ENCODE measurements around the gene EVA1A. TPM values are rescaled to one million over a fixed set of nuclear protein-coding genes. Genes with fewer than 3 reads are reported as not detected.

EVA1A gene
- total and polyA plus RNA-seq, 2 donors, result 0.63 to 7.1 TPM

DNA sequence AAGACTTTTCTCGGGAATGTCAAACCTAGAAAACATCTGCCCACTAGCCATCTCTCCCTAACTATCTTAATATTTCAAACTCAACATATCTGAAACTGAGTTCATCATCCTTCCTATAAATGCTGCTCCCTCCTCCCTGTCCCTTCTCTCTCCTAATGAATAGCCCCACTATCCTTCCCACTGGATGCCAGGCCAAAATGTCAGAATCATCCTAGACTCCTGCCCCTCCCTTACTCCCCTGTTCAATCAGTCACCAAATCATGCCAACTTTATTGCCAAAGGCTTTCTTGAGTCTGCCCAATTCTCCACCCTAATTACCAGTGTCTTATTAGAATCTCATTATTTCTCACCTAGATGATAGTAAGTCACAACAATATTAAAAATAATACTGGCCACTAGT, 8.5 kb downstream of the EVA1A start:
- 78% methylated on average over 1 of the region's 1 CpG for WGBS
- Histone ChIP-seq H3K36me3 (ENCODE audit: insufficient read depth) (no peaks in the 10 kb centered on the region), H3K27ac (ENCODE audit: low read depth) (no peak overlapping the region), H3K4me1 (ENCODE audit: insufficient read depth) (no peaks in the 10 kb centered on the region), H3K4me3 (ENCODE audit: low read depth, low read length) (no peak overlapping the region)
- no peak for DNase-seq (ENCODE audit: extremely low spot score)

DNA sequence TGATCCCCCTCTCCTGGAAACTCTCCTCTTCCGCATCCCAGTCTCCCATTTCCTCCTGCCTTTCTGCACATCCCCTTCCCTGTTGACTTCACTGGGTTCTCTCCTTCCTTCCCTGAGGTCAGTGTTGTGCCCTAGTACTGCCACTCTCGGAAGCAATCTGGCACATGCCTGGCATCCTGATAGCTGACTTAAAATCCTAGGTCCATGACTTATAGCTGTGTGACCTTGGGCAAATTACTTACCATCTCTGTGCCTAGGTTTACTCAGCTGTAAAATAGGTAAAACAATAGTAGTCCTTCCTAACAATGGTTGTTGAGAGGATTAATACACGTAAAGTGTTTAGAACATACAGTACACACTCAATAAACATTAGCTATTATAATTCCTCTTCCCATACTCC, 9.3 kb downstream of the EVA1A start:
- Histone ChIP-seq H3K36me3 (ENCODE audit: insufficient read depth) (no peaks in the 10 kb centered on the region), H3K4me3 (ENCODE audit: low read depth, low read length) (no peak overlapping the region), H3K4me1 (ENCODE audit: insufficient read depth) (no peaks in the 10 kb centered on the region), H3K27ac (ENCODE audit: low read depth) (no peak overlapping the region)
- DNase-seq (ENCODE audit: extremely low spot score), result no peak
- 92% methylated on average over 3 of the region's 3 CpGs for WGBS

DNA sequence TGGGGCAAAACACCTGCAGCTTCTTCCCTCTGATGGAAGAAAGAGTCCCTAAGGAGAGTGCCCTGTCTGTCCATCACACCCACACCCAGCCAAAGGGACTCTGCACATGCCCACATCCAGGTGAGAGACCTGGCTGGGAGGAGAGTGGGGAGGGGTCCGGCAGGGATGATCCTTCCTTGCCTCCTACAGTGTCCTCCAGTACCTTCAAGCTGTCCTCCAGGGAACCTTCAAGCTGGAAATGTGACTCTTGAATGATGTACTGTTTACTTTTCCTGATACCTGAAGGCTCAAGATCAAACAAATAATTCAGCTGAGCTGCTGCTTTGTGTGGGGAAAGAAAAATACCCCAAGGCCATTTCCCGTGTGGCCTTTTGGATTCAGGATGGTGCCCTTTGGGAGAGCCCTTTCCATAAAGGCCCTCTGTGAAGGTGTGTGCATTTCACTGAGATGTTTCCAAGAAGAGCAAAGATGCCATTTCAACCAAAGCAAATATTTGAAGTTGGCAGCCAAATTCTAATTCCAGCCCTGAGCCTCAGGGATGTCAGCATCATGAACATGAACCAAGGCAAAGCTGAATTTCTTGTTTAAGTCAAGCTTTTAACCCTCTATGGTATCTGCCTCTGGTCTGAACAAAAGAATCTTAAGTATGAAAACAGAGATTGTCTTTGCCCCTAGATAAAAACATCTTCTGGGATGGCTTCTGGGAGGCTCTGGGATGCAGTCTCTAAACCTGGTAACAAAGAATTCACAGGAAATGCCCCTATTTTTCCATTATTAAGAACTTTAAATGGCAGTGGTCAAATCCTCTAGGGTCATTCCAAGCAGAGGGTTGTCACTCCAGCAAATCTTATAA, 11.1 kb downstream of the EVA1A start:
- 83% methylated on average over 2 of the region's 2 CpGs for WGBS
- DNase-seq (ENCODE audit: extremely low spot score), result no peak
- H3K36me3 ChIP-seq (ENCODE audit: insufficient read depth), result no peaks in the 10 kb centered on the region

DNA sequence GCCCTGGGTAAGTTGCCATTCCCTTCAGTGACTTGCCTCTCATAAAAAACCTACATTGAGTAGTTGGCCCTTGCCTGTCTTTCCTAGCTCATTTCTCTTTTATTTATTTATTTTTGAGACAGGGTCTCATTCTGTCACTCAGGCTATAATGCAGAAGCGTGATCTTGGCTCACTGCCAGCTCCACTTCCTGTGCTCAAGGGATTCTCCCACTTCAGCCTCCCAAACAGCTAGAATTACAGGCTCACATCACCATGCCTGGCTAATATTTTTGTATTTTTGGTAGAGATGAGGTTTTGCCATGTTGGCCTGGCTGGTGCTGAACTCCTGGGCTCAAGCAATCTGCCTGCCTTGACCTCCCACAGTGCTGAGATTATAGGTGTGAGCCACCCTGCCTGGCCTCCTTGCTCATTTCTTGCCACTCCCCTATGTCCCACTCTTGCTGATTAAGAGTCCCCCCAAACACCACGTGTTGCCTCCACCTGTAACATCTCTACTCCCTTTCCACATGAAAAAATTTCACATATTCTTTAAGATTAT, 12.6 kb downstream of the EVA1A start:
- Histone ChIP-seq H3K36me3 (ENCODE audit: insufficient read depth) (no peaks in the 10 kb centered on the region), H3K4me3 (ENCODE audit: low read depth, low read length) (no peak overlapping the region), H3K4me1 (ENCODE audit: insufficient read depth) (no peaks in the 10 kb centered on the region), H3K27ac (ENCODE audit: low read depth) (no peak overlapping the region)
- WGBS, result 41% methylated on average over 2 of the region's 2 CpGs
- no peak for DNase-seq (ENCODE audit: extremely low spot score)

More for the DNA sequence above, 11.1 kb downstream of the EVA1A start:
- Histone ChIP-seq H3K4me3 (ENCODE audit: low read depth, low read length) (no peak overlapping the region), H3K27ac (ENCODE audit: low read depth) (no peak overlapping the region), H3K4me1 (ENCODE audit: insufficient read depth) (no peaks in the 10 kb centered on the region)

DNA sequence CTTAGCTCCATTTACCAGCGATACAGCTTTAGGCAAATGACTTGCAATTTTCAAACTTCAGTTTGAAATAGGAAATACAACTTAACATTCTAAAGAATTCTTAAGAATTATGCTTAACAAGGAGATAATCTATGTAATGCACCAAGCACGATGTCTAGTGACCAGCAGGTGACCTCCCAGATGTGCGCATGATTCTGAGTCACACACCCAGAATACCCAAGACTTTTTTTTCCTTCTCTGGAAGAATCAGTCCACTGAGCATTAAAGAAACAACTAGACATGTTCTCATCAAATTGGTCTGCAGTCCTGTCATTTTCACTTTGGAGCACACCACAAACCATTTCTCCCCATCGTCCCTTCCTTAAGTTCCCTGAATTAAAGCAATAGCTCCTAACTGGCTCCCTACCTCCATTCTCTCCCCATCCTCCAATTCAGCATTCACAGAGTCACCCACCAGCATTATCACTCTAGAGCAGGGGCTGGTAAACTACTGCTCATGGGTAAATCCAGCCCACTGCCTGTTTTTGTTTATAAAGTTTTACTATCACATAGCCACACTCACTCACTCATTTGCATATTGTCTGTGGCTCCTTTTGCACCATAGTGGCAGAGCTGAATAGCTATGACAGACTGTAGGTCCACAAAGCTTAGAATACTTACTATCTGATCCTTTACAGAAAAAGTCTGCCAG, 13.2 kb downstream of the EVA1A start:
- no peak overlapping the region for H3K27ac ChIP-seq (ENCODE audit: low read depth)
- no peak for DNase-seq (ENCODE audit: extremely low spot score)
- 81% methylated on average over 4 of the region's 4 CpGs for WGBS
- H3K4me3 ChIP-seq (ENCODE audit: low read depth, low read length), result no peak overlapping the region
- no peaks in the 10 kb centered on the region for H3K4me1 ChIP-seq (ENCODE audit: insufficient read depth)
- H3K36me3 ChIP-seq (ENCODE audit: insufficient read depth), result no peaks in the 10 kb centered on the region

DNA sequence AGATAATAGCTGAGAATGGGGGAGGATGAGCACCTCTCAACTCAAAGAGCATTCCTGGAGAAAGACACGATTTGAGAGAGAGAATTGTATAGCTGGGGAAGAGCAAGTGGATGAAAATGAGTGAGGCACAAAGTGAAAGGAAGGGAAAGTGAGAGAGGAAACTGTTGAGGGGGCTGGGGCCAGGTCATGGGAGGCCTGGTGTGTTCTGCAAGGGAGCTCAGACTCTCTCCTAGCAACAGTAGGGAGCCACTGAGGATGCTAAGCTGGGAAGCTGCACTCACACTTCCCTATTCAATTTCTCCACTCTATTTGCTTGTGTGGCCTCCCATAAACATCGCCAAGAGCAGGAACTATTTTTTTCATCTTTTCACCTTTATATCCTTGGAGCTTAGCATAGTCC, 14.8 kb downstream of the EVA1A start:
- 84% methylated on average over 2 of the region's 2 CpGs for WGBS
- no peak overlapping the region for H3K4me3 ChIP-seq (ENCODE audit: low read depth, low read length)
- DNase-seq (ENCODE audit: extremely low spot score), result no peak

DNA sequence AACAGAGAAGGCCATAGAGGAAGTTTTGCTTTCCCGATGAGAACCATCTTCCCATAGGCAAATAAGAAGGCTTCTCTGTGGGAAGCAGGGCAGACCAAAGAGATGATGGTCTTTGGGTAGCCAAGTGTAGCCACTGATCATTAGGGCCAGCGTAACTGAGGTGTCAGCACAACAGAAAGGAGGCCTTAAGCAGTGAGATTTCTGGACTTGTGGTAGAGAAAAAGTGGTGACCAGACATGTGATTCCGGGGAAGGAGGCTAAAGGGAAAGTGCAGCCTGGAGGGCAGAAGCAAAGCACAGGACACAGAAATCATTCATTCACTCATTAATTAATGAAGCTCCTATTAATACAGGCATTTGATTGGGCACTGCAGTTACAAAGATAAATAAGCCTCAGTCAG, 15.4 kb downstream of the EVA1A start:
- Histone ChIP-seq H3K36me3 (ENCODE audit: insufficient read depth) (no peaks in the 10 kb centered on the region), H3K4me1 (ENCODE audit: insufficient read depth) (no peaks in the 10 kb centered on the region), H3K4me3 (ENCODE audit: low read depth, low read length) (no peak overlapping the region), H3K27ac (ENCODE audit: low read depth) (no peak overlapping the region)
- WGBS, result 95% methylated on average over 3 of the region's 3 CpGs
- no peak for DNase-seq (ENCODE audit: extremely low spot score)

More for the DNA sequence above, 14.8 kb downstream of the EVA1A start:
- no peaks in the 10 kb centered on the region for H3K36me3 ChIP-seq (ENCODE audit: insufficient read depth)
- no peaks in the 10 kb centered on the region for H3K4me1 ChIP-seq (ENCODE audit: insufficient read depth)
- H3K27ac ChIP-seq (ENCODE audit: low read depth), result no peak overlapping the region

DNA sequence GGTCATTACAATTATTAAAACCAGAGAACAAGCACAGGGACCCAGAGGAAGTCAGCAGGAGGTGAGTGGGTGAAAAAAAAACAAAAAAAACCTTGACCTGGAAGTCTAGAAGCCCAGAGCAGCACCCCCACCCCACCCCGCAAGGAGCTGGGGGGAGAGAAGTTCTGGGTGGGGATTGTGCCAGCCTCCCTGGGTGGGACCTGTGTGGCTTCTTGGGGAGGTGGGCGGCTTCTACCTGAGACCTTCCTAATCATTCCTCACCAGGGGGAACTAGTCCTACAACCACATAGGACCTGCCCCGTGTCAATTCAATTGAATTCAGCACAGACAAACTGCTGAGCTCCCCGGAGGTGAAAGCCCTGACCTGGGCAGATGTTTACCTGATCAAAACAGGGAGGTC, 17.3 kb downstream of the EVA1A start:
- Histone ChIP-seq H3K4me3 (ENCODE audit: low read depth, low read length) (no peak overlapping the region), H3K4me1 (ENCODE audit: insufficient read depth) (no peaks in the 10 kb centered on the region), H3K36me3 (ENCODE audit: insufficient read depth) (no peaks in the 10 kb centered on the region), H3K27ac (ENCODE audit: low read depth) (no peak overlapping the region)
- DNase-seq (ENCODE audit: extremely low spot score), result no peak
- WGBS, result 90% methylated on average over 4 of the region's 4 CpGs

DNA sequence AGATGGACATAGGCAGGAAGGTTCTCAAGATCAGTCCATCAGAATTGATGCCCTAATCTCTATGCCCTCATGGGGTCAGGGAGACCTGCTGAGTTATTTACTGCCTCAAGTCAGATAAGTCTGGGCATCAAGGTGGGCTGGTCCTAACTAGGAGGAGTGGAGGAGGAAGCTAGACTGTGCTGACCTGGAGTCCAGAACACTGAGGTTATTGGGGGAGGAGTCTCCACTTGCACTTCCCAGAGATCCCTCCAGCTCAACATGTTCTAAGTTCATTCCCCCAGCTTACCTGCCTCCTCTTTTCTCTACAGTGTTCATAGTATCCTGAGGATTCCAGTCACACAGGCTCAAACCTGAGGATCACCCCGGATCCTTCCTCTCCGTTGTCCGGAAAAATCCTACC, 19.3 kb downstream of the EVA1A start:
- 98% methylated on average over 3 of the region's 3 CpGs for WGBS
- no peaks in the 10 kb centered on the region for H3K4me1 ChIP-seq (ENCODE audit: insufficient read depth)
- DNase-seq (ENCODE audit: extremely low spot score), result no peak
- H3K4me3 ChIP-seq (ENCODE audit: low read depth, low read length), result no peak overlapping the region
- no peaks in the 10 kb centered on the region for H3K36me3 ChIP-seq (ENCODE audit: insufficient read depth)
- H3K27ac ChIP-seq (ENCODE audit: low read depth), result no peak overlapping the region

DNA sequence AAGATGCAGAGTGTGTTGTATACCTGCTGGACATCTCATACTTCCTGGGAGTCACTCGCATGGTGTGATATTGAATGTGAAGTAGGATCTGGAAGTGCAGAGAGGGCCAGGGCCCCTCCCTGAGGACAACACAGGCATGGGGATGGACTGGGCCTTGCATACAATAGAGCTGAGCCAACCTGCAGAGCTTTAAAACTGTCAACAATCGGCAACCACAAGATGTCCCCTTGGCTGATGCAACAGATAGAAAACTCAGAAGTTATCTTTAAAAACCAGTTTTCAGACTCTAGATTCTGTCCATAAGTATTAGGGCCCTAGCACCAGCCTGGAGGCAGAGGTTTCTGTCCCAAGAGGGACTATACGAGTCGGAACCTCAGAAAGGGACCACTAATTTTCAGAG, 19.7 kb downstream of the EVA1A start:
- Histone ChIP-seq H3K4me1 (ENCODE audit: insufficient read depth) (no peaks in the 10 kb centered on the region), H3K27ac (ENCODE audit: low read depth) (no peak overlapping the region), H3K36me3 (ENCODE audit: insufficient read depth) (no peaks in the 10 kb centered on the region), H3K4me3 (ENCODE audit: low read depth, low read length) (no peak overlapping the region)
- no peak for DNase-seq (ENCODE audit: extremely low spot score)
- WGBS, result 94% methylated on average over 4 of the region's 4 CpGs

DNA sequence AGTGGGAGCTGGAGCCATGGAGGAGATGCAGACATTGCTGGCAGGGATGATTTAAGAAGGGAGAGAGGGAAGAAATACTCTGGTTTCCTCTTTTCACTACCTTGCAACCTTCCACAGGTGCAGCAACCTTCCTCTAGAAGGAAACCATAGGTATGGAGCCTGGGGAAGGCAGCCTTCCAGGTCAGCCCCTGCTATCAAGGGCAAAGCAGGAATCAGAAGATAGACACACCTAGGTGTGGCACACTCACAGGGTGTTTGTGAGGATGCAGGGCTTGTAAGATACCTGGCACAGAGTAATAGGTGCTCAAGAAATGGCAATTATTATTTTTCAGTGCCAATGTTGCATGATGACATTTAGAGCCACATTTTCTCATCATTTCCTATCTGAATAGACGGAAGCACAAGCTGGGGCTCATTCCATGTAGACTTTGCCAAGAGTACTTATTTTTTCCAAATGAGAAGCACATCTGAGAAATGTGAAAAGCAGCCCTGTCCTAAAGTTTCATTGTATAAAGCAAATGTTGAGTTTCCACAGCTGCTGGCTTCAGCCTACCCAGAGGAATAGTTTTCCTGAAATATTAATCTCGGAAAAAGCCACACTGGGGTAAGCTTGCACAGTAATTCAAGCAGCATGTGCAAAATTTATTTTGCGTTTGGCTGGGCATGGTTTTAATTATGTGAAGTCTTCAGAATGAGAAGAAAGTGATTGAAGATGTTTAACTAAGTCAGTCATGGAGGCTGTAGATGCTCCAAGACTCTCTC, 20.6 kb downstream of the EVA1A start:
- H3K4me1 ChIP-seq (ENCODE audit: insufficient read depth), result no peaks in the 10 kb centered on the region
- WGBS, result 28% methylated on average over 3 of the region's 3 CpGs
- H3K36me3 ChIP-seq (ENCODE audit: insufficient read depth), result no peaks in the 10 kb centered on the region
- no peak overlapping the region for H3K27ac ChIP-seq (ENCODE audit: low read depth)
- DNase-seq (ENCODE audit: extremely low spot score), result no peak
- no peak overlapping the region for H3K4me3 ChIP-seq (ENCODE audit: low read depth, low read length)

DNA sequence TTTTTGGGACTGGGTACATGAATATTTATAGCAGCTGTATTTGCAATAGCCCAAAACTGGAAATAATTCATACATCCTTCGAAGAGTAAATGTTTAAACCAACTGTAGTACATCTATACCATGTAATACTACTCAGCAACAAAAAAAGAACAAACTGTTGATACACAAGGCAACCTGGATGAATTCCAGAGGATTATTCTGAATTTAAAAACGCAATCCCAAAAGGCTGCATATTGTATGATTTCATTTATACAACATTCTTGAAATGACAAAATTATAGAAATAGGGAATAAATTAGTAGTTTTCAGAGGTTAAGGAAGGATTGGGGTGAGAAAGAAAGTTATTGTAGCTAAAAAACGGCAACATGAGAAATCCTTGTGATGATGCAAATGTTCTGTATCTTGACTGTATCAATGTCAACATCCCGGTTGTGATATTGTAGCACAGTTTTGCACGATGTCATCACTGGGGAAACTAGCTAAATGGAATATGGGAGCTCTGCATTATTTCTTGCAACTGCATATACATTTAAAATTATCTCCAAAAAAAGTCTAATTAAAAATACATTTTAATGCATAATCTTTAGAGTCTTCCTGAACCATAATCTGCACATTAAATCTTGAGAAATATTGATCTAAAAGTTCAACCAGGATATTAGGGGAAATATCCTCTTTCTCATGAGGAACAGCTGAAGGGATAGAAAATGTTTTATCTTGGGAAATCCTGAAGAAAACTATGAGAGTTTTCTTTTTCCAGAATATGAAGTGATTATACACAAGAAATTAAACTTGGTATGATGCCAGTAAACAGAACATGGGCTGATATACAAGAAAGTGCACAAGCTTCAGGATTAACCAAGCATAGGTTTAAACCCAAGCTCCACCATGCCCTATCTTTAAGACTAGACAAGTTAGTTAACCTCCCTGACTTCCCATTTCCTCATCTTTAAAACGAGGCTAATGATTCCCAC, 21.9 kb downstream of the EVA1A start:
- H3K4me1 ChIP-seq (ENCODE audit: insufficient read depth), result no peaks in the 10 kb centered on the region
- no peak for DNase-seq (ENCODE audit: extremely low spot score)
- 51% methylated on average over 6 of the region's 6 CpGs for WGBS

DNA sequence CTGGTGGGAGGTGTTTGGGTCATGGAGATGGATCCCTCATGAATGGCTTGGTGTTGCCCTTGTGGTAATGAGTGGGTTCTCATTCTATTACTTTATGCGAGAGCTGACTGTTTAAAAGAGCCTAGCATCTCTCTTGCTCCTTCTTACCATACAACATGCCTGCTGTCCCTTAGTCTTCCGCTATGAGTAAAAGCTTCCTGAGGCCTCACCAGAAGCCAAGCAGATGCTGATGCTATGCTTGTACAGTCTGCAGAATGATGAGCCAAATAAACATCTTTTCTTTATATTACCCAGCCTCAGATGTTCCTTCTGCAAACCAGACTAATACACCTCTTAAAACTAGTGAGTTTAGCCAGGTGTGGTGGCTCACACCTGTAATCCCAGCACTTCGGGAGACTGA, 23.1 kb downstream of the EVA1A start:
- DNase-seq (ENCODE audit: extremely low spot score), result no peak
- H3K27ac ChIP-seq (ENCODE audit: low read depth), result no peak overlapping the region
- no peak overlapping the region for H3K4me3 ChIP-seq (ENCODE audit: low read depth, low read length)
- no peaks in the 10 kb centered on the region for H3K4me1 ChIP-seq (ENCODE audit: insufficient read depth)
- H3K36me3 ChIP-seq (ENCODE audit: insufficient read depth), result no peaks in the 10 kb centered on the region
- WGBS, result 97% methylated on average over 3 of the region's 3 CpGs

More for the DNA sequence above, 21.9 kb downstream of the EVA1A start:
- Histone ChIP-seq H3K36me3 (ENCODE audit: insufficient read depth) (no peaks in the 10 kb centered on the region), H3K27ac (ENCODE audit: low read depth) (no peak overlapping the region), H3K4me3 (ENCODE audit: low read depth, low read length) (no peak overlapping the region)
